Measurements from ENCODE around the gene MAML2.

The MAML2 gene

GRCh38 chr11:95944623-95945022 lies 398.4 kb downstream of the MAML2 start:
- DNase-seq (ENCODE audit: low read depth): no peak
- no peak overlapping the region for H3K4me3 ChIP-seq (ENCODE audit: control insufficient read depth, low read depth, low read length)
- TF ChIP-seq, protein P1, sequence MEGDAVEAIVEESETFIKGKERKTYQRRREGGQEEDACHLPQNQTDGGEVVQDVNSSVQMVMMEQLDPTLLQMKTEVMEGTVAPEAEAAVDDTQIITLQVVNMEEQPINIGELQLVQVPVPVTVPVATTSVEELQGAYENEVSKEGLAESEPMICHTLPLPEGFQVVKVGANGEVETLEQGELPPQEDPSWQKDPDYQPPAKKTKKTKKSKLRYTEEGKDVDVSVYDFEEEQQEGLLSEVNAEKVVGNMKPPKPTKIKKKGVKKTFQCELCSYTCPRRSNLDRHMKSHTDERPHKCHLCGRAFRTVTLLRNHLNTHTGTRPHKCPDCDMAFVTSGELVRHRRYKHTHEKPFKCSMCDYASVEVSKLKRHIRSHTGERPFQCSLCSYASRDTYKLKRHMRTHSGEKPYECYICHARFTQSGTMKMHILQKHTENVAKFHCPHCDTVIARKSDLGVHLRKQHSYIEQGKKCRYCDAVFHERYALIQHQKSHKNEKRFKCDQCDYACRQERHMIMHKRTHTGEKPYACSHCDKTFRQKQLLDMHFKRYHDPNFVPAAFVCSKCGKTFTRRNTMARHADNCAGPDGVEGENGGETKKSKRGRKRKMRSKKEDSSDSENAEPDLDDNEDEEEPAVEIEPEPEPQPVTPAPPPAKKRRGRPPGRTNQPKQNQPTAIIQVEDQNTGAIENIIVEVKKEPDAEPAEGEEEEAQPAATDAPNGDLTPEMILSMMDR (conservative IDR thresholded peaks at IDR 0.05; ENCODE audit: control insufficient read depth, insufficient read depth, low read depth, low read length): no peak

DNA sequence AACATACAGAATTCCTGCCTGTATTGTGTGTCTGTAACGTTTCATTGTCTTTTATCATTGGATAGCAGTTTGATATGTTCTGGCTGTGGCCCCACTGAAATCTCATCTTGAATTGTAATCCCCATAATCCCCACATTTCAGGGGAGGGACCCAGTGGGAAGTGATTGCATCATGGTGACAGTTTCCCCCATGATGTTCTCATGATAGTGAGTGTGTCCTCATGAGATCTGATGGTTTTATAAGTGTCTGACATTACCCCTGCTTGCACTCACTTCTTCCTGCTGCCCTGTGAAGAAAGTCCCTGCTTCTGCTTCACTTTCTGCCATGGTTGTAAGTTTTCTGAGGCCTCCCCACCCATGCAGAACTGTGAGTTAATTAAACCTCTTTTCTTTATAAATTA lies 399.4 kb downstream of the MAML2 start:
- H3K4me3 ChIP-seq (ENCODE audit: control insufficient read depth, low read depth, low read length): no peak overlapping the region
- TF ChIP-seq, protein P1 (conservative IDR thresholded peaks at IDR 0.05; ENCODE audit: control insufficient read depth, insufficient read depth, low read depth, low read length): no peak
- DNase-seq (ENCODE audit: low read depth): no peak

GRCh38 chr11:95939091-95939490 lies 403.9 kb downstream of the MAML2 start:
- H3K4me3 ChIP-seq (ENCODE audit: control insufficient read depth, low read depth, low read length): no peak overlapping the region
- peak; percentile 57 for DNase-seq (ENCODE audit: low read depth)
- TF ChIP-seq, protein P1 (conservative IDR thresholded peaks at IDR 0.05; ENCODE audit: control insufficient read depth, insufficient read depth, low read depth, low read length): no peak

- no peak overlapping the region for H3K4me3 ChIP-seq (ENCODE audit: control insufficient read depth, low read depth, low read length)
- TF ChIP-seq, protein P1 (conservative IDR thresholded peaks at IDR 0.05; ENCODE audit: control insufficient read depth, insufficient read depth, low read depth, low read length): no peak
- DNase-seq (ENCODE audit: low read depth): peak; percentile 15
These were observed 405.6 kb downstream of the MAML2 start for GRCh38 chr11:95937358-95937757.

DNA sequence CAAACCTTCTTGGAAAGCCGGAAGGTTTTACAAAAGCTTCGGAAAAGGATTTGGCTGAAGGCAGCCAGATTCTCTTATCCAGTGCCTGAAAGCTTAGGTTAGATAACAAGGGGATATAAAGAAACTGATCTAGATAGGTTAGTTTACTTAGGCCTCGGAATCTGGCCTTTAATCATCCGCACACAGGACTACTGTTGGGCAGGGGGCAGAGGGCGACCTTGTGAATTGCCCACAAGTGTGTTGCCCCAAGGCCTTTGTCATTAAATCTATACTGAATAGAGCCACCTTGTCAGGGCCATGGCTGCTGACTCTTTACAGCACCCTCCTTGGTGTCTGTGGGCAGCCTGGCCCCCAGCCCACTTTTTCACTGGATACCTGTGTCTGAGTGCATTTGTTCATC lies 409.4 kb downstream of the MAML2 start:
- TF ChIP-seq, protein P1 (conservative IDR thresholded peaks at IDR 0.05; ENCODE audit: control insufficient read depth, insufficient read depth, low read depth, low read length): no peak
- H3K4me3 ChIP-seq (ENCODE audit: control insufficient read depth, low read depth, low read length): no peak overlapping the region
- DNase-seq (ENCODE audit: low read depth): no peak

DNA sequence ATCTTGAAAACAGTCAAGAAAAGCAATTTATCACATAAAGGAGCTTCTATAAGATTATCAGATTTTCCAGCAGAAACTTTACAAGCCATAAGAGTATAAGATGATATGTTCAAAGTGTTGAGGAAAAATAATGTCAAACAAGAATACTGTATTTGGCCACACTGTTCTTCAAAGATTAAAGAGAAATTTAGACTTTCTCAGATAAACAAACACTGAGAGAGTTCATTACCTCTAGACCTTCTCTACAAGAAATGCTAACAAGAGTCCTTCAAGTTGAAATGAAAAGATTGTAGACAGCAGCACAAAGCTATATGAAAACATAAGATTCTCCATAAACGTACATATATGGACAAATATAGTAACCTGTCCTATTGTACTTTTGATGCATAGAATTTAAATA lies 411.1 kb downstream of the MAML2 start:
- DNase-seq (ENCODE audit: low read depth): no peak
- H3K4me3 ChIP-seq (ENCODE audit: control insufficient read depth, low read depth, low read length): no peak overlapping the region
- TF ChIP-seq, protein P1 (conservative IDR thresholded peaks at IDR 0.05; ENCODE audit: control insufficient read depth, insufficient read depth, low read depth, low read length): no peak

DNA sequence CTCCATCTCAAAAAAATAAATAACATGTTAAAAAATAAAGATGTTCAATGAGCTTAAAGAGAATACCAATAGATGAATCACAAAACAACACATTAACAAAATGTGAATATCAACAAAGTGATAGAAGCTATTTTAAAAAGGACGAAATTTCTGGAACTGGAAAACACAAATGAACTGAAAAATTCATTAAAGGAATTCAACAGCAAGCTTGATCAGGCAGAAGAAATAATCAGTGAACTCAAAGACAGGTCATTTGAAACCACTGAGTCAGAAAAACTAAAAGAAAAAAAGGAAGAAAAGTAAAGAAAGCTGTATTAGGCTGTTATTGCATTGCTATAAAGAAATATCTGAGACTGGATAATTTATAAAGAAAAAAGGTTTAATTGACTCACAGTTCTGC lies 412.0 kb downstream of the MAML2 start:
- no peak overlapping the region for H3K4me3 ChIP-seq (ENCODE audit: control insufficient read depth, low read depth, low read length)
- no peak for DNase-seq (ENCODE audit: low read depth)
- TF ChIP-seq, protein P1 (conservative IDR thresholded peaks at IDR 0.05; ENCODE audit: control insufficient read depth, insufficient read depth, low read depth, low read length): no peak
